Head of caudate nucleus (tissue), 42 donors: ENCODE results near the gene EGFLAM.
A peak's percentile ranks its signal among the peaks of the same experiment; 100 is the strongest.

ENCODE experiments used
- DNase-seq, 42 donors: peaks; one replicate each; pipeline versions ENCODE4 v3.0.0 to v3.0.0-alpha.2; 2020 to 2021; ENCODE audit warnings: mixed read lengths in 7 of 42
- intact Hi-C: fragments of 100-400 bp; cut with DNase I; formaldehyde crosslinking; loops from one replicate; pipeline ENCODE4 v1.15.0; 2022

EGFLAM gene

GRCh38 chr5:38433160-38433861 lies 175.0 kb downstream of the EGFLAM start:
- DNase-seq: peak in 1 of 42 donors; percentile 12
- intact Hi-C loops: no loop called here

GRCh38 chr5:38434966-38435705 lies 176.8 kb downstream of the EGFLAM start:
- intact Hi-C loops: no loop called here
- no peak for DNase-seq

GRCh38 chr5:38438757-38439156 lies 180.4 kb downstream of the EGFLAM start:
- DNase-seq: no peak
- intact Hi-C loops: no loop called here

DNA sequence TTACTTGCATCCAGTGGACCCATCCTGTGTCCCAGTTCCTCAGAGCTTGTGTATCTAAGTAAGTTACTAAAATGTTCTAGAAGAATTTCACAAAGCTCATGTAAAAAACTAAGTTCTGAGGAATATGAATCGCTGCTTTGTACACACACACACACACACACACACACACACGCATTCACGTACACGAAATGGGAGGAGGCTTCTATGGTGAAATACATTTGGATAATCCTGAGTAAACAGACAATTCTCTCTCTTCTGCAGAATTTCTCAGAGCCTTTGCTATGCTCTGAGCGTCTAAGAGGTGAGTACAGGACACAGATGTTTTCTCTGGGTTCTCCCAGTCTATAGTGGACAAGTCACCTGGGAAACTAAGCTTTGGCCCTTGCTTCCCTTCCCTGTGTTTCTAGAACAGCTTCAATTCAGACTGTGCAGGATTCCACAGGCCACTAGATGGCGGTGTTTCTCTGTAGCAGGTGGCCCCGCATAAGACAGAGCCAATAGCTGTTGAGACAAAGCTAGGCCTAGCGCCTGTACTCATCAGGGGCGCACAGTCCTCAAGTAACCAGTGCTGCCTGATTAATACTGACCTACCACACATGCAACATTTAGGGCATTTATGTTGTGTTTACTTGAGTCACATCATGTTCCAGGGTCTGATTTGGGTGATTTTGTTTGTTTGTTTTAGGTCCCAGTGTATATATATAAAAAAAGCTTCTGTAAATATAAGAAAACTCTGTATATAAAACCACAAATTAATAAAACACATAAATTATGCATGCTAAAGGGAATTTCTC lies 183.3 kb downstream of the EGFLAM start:
- intact Hi-C loops: loop anchor here (5.0 to 10.0 kb wide), 2 partner anchors 233 to 366 kb away; no protein-coding TSS in a partner anchor
- peak; percentile 74 to 98 (median 93) for DNase-seq

GRCh38 chr5:38442247-38442573 lies 183.9 kb downstream of the EGFLAM start:
- intact Hi-C loops: loop anchor here (5.0 to 10.0 kb wide), 2 partner anchors 233 to 365 kb away; no protein-coding TSS in a partner anchor
- DNase-seq: no peak

GRCh38 chr5:38443390-38443789 lies 185.0 kb downstream of the EGFLAM start:
- DNase-seq: no peak
- intact Hi-C loops: loop anchor here (5.0 to 10.0 kb wide), 2 partner anchors 231 to 364 kb away; no protein-coding TSS in a partner anchor

DNA sequence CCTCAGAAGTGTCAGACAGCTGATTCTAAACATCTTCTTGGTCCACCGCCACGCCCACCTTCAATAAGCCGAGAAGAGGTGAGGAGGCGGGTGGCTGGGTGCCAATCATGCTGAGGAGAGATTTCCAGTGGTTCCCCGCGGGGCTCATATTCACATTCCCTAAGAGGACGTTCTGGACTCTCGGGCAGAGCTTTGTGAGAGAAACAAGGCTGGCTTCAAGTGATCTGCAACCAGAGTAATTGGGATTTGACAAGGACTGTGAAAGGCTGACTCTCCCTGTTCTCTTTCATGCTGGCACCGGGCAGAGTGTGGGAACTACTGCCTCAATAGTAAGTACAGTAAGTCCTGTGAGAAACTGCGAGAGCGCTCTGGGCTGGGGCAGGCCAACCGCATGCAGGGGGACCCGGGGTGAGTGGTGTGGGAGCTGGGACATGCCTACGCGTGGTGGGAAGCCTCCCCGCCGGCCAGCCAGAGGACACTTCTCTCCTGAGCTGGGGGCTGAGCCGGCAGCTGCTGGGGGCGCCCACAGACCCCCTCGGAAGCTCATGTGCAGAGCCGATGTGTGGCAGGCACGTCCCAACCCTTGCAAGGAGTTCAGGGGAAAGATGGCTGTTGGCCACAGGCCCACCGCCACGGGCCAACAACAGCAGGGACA lies 187.1 kb downstream of the EGFLAM start:
- intact Hi-C loops: loop anchor here (10.0 kb wide), 1 partner anchor 229 kb away; no protein-coding TSS in a partner anchor
- DNase-seq: peak in 11 of 42 donors; percentile 16 to 64 (median 32)

DNA sequence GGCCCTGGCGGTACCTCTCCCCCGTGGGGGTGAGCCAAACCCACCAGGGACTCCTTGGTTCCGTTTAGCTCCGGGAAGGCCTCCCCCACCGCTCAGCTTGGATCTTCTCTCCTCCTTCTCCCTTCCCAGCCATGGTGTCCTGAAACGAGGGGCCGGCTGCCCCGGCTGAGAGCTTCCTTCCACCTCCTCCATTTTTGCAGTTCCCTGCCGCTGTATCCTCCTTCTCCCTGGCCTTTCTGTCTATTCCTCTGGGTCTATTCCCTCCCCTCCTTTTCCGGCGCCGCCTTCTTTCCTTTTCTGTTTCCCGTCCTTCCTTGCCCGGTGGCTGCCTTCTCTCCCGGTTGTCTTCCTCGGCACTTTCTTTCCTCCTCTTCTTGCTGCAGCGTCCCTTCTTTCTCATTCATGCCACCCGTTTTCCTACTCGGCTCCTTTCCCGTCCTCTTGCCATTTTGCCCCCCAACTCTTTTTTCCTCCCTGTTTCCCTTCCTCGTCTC lies 187.7 kb downstream of the EGFLAM start:
- DNase-seq: no peak
- intact Hi-C loops: loop anchor here (10.0 kb wide), 1 partner anchor 229 kb away; no protein-coding TSS in a partner anchor

DNA sequence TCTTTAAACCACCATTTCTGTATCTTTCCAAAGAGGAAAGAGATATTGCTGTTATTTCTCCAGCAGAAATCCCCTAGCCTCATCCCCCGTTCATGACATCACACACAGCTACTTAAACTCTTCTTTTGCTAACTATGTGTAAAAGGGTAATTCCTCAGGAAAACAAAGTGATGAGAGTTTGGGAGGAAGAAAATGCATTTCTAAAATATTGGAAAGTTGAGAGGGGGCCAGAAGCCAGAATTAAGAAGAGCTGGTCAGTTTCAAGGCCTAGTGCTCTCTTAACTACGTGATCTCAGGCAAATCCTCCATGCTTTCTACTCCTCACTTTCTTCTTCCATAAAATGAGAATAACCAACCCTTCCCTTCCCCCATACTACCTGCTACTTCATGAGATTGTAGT lies 188.7 kb downstream of the EGFLAM start:
- intact Hi-C loops: loop anchor here (10.0 kb wide), 1 partner anchor 228 kb away; no protein-coding TSS in a partner anchor
- DNase-seq: no peak

DNA sequence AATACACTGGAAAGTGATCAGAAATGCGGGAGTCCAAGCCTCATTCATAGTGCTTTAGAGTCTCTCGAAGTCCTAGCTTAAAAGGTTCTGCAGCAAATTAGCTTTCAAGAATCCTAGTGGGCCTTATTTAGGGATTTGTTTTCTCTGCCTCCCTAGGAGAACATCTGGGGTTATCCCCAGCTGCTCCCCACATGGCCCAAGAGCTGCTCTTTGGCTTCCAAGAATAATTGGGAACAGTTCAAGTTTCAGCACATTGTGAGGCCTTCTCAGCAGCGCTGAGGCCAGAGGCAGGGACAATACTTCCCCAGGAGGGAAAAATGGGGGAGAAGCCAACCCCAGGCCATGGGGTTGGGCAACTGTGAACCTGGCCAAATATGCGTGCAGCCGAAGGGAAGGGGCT lies 189.4 kb downstream of the EGFLAM start:
- intact Hi-C loops: loop anchor here (10.0 kb wide), 1 partner anchor 227 kb away; no protein-coding TSS in a partner anchor
- DNase-seq: peak in 9 of 42 donors; percentile 20 to 50 (median 34)

DNA sequence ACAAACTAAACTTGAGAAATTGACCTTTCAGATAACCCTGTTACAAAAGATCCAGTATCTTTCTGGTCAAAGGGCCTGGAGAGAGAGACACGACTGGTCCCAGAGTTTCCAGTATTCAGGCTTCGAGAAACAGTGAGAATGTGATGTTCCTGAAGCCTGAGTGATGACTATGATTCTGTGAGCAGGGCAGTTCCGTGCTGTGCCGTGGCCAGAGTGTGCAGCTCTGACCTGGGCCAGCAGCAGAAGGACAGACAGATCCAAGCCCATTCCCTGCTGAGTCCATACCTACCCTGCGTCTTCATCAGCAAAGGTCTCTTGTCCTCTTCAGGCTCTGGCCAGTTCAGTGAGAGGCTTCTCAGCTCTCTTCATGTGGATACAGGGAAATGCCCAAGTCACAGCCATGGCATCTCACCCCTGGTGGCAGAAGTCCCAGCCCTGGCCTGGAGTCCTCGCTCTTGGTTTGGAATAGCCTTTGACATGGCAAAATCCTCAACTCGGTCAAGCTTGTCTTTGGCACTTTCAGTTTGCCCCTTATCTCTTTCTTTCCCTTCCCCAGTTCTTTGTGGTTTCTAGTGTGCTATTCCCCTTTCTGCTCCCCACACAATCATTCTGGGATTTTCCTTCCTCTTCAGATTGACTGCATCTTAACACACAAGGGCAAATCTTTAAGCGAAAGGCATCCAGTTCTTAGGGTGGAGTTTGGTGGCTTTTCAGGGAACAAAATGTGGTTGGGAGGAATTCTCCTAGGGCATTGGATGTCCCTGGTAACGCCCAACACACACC lies 190.4 kb downstream of the EGFLAM start:
- intact Hi-C loops: loop anchor here (10.0 kb wide), 1 partner anchor 226 kb away; no protein-coding TSS in a partner anchor
- no peak for DNase-seq

DNA sequence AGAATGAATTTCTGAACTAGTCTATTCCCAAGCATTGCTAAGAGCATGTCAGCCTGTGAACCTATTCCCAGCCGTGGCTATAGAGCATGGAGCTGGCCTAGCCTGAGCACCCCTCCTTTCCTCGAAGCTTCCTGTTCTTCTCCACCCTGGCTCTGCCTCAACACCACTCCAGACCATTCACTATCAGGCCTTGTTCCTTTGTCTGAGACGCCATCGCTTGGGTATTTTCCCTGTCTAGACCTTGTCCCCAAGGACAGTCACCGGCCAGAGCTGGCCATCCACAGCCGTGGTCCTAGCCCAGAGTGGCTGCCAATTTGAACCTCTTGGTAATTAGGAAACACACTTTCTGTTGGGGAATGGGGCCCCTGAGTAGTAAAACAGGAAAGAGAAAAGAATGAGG lies 192.3 kb downstream of the EGFLAM start:
- intact Hi-C loops: no loop called here
- no peak for DNase-seq

DNA sequence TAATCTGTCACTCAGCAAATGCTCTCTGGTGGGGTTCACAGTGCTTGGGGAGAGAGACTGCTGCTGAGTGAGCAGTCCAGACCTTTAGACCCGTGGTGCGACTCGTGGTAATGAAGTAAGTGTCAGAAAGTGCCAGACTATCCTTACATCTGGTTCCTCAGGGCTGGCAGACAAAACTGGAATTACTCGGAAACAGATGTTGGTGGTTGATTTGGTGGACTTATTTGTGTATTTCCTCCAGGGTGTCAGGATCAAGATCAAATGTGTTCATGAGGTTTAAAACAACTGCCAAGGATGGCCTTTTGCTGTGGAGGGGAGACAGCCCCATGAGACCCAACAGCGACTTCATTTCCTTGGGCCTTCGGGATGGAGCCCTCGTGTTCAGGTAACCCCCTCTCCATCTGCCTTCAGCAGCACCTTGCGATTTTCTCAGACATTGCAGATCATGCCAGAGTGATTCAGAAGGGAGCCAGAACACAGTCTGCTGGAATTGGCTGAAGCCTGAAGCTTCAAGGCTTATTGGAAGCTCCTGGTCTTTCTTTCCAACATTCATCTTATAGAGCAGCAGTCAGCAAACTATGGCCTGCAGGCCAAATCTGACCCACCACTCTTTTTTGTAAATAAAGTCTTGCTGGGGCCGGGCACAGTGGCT lies 192.8 kb downstream of the EGFLAM start:
- no peak for DNase-seq
- intact Hi-C loops: no loop called here

- intact Hi-C loops: no loop called here
- DNase-seq: peak in 1 of 42 donors; percentile 5
Observed at GRCh38 chr5:38452201-38452600, 193.8 kb downstream of the EGFLAM start.

DNA sequence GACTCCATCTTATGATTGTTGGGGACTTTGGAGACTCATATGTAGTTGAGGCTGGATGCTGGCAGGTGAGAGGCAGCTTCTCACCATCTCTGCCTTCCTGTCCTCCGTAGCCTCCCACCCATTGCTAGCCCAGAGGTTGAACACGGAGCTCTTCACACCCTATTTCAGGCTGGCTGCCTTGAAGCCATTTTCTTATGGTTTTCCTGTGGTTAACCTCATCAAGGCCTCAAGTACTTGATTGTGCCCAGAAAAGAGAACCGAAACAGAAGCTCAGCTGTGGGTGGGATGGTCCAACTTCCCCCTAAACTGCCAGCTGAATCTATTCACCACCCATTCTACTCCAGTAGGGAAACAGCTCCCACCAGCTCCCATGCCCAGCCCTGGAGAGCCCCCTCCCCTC lies 195.1 kb downstream of the EGFLAM start:
- intact Hi-C loops: no loop called here
- DNase-seq: peak in 2 of 42 donors; percentile 35 to 37

DNA sequence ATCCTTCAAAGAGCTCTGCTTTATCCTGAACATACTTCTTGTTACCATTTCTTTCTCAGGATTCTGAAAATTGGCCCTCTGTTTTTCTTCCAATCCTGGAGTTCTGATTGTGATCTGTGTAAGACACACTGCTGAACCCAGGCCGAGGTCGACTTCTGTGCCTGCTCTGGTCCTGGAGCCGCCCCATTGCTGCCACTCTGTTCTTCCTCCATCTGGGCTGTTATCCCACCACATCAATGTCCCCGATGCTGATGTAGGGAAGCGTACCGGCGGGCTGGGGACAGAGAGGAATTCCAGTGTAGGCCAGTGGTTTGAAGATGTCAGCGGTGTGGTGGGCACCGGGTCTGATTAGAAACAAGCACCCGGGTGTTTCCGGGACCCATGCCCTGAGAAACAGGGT lies 195.6 kb downstream of the EGFLAM start:
- DNase-seq: no peak
- intact Hi-C loops: no loop called here

DNA sequence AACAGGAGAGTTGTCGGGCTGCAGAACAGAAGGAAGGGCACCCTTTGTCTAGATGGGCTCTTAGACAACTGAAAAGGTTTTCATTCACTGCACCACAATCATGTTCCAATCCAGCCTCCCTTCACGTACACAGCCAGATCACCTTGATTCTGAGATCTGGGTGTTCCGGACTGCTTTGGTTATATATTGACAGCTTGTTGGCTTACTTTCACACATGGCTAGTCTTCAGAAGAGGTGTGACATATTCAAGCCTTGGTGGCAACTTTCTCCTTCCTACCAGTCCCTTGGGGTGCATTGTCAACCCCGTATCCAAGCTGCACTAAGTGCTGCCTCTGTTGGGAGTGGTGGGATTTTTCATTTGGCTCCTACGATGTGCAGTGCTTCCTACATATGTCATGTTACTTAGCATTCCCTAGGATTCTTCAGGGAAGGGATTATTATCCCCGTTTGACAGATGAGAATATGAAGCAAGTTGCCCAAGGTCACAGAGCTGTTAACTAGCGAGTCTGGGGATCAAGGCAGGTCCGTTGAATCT lies 197.5 kb downstream of the EGFLAM start:
- no peak for DNase-seq
- intact Hi-C loops: no loop called here
